HG03103 (cell line): ENCODE data around the gene CAB39L.
"Not testable (repeated sequence)": the region's sequence is repeated elsewhere in the genome, so short reads cannot be mapped to it uniquely, and the experiment has no call there.

Source experiments
- ATAC-seq: cut with Tn5 transposase; IDR thresholded peaks from one replicate; pipeline ENCODE4 v1.9.1; 2021; ENCODE audit warnings: low read depth; ENCODE audit not compliant: unreplicated experiment

The CAB39L gene

DNA sequence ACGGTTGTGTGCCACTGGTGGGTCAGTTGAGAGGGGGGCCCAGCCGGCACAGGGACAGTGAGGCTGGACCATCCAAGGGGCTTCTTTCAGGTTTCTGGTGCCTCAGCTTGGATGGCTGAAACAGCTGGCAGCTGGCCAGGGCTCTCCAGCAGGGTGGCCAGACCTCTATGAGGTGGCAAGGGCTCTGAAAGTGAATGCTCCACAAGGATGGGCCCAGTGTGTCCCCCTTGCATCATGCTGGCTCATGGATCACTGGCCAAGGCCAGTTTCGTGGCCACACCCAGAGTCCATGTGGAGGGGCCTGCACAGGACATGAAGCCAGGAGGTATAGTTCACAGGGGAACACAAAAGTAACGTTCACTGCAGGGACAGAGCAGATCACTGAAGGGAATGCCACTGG is 146.5 kb downstream of the CAB39L start:
- ATAC-seq = no peak

DNA sequence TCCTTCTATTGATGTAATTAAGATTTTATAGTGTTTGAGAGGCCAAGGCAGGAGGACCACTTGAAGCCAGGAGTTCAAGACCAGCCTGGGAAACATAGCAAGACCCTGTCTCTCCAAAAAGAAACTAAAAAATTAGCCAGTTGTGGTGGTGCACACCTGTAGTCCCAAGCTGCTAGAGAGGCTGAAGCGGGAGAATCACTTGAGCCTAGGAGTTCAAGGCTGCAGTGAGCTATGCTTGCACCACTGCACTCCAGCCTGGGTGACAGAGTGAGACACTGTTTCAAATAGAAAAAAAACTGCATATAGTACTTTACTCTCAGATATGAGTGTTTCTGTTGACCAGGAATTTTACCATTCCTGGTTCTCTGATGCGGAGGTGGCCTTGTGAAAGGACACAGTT is 147.2 kb downstream of the CAB39L start:
- no peak for ATAC-seq

DNA sequence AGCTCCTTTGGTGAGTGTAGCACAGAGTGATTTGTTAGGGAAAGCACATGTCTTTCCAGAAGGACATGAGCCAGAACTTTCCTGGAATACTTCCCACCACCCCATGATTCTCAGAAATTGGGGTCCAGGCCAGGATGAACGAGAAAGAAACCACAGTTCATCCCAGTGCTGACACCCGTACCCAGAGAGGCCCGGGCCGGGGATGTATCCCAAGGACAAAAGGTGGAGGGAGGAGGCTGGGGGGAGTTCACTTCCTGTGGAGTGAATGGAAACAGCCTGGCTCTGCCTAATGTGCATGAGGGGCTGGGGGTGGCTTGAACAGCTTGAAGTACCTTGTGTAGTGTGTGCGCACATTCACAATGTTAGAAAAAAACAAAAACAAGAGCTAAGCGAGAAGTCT is 148.6 kb downstream of the CAB39L start:
- ATAC-seq = no peak

DNA sequence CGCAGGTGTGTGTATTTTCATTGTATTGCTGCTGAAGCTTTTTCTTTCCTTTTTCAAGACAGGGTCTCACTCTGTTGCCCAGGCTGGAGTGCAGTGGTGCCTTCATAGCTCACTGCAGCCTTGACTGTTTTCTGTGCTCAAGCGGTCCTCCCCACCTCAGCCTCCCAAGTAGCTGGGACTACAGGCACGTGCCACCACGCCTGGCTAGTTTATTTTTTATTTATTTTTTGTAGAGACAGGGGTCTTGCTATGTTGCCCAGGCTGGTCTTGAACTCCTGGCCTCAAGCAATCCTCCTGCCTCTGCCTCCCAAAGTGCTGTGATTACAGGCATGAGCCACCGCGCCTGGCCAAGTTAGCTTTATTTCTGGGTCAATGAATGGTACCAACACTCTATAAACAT is 149.1 kb downstream of the CAB39L start:
- ATAC-seq = not testable (repeated sequence)

DNA sequence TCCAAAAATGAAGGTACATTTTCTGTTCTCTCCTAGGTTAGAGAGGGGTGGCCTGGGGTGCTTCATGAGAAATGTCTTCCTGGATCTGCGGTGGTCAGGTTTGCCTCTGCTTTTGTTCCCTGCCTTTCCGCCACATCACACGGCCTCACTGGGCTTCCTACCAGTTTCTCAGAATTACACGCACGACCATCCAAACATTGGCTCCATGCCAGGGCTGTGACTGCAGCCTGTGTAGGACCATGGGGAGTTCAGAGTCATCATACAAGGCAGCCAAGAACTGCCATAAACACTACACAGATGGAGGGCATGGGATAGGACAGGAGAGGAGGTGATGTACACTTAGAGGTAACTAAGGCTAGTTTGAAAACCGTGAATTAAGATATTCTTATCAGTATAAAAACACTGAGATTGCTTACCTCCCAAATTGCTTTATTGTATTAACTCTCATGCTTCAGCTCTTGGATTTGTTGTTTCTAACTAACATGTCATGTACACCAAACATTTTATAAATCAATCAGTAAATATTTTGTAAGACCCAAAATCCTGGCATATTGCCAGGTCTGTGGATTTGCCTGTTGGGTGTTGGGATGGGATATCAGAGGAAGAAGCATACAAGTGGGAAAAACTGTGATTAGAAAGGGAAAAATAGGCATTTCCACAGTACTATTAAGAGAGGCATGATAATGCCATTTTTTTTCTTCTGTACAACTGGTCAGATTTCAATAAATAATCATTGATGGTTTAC is 150.9 kb downstream of the CAB39L start:
- ATAC-seq = no peak

DNA sequence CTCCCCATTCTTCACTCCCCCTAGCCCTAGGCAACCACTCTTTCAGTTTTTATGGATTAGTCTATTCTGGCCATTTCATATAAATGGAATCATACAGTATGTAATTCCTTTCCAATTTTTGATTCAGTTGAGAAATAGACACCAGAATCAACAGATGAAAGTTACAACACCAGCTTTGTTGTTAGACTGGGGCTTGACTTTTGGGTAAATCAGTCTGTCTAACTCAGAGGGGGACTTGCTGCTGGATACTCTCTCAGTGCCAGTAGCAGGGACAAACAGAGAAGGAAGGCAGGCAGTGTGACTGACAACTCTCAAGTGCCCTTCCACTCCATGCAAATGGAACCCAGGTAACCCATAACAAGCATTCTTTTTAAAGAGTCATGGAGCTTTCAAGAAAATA is 155.4 kb downstream of the CAB39L start:
- ATAC-seq = no peak

DNA sequence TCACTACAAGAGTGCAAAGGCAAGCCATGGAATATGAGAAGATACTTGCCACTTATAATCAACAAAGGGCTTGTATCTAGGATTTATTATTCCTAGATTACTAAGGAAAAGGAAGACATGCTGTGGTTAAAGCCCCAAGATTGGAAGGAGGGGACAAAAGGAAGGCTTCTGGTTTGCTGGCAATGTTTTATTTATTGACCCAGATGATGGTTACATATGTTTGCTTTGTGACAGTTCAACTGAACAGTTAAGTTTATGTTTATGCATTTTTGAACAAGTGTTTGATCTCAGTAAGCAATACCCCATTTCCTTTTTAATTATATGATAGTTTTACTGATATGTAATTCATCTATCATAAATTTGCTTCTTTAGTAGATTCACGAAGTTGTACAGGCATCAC is 155.9 kb downstream of the CAB39L start:
- ATAC-seq = no peak

DNA sequence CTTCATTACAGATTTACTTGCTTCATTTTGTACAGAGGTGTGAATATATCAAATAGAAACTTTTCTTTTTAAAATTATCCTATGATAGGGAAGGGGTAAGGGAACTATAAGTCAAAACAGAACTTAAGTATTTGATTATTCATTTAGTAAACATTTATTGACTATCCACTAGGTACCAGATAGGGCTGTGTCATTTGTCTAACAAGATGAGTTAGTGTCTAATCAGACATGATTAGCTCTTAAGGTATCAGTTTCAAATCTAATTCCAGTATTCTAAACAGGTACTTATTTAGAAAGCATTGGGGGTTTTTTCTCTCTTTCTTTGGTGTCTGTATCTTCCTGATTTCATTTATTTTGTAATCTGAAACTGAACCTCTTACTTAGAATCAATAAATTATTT is 164.0 kb downstream of the CAB39L start:
- ATAC-seq = no peak

DNA sequence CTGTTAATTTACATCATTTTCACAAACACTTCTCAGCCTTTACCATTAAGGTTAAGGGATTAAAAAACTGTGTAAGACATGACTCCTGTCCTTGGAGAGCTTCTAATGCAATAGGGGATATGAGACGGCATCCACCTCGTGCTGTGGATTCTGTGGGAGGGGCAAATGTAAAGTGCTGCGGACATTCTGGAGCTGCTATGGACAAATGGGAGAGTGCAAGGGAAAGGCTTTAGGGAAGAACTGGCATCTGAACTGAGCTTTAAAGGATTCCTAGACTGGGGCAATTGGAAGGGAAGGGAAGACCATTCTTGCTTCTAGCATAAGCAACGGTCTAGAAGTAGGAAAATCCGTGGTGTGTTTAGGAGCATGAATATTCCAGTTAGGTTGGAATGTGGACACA is 164.8 kb downstream of the CAB39L start:
- no peak for ATAC-seq

DNA sequence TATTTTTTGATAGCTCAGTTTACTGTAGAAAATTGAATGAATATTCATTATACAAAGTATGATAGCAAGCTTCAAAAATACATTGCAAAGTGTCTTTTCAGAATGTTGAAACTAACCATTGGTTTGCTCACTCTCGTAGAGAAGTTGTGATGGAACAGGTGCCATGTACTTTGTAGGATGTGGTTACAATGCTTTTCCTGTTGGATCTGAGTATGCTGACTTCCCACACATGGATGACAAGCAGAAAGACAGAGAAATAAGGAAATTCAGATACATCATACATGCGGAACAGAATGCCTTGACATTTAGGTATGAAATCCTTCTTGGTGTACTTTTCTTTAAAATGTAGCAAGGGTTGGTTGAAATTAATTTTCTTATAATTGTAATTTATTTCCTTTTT is 165.7 kb downstream of the CAB39L start:
- no peak for ATAC-seq

DNA sequence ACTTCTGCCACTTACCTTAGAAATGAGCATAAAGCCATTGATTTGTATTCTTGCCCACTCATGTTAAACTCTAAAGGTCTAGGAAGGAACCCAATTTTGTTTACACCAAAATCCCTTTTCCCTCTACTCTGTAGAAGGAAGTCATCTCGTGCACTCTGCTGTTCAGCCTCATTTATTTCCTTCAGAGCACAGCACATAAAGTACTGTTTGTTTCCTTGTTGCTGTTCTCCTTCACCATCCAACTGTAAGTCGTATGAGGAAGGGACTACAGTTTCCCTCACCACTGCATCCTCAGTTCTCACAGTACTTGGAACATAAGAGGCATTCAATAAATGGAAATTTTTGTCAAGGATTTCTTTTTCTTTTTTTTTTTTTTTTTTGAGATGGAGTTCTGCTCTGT is 171.6 kb downstream of the CAB39L start:
- ATAC-seq = no peak

DNA sequence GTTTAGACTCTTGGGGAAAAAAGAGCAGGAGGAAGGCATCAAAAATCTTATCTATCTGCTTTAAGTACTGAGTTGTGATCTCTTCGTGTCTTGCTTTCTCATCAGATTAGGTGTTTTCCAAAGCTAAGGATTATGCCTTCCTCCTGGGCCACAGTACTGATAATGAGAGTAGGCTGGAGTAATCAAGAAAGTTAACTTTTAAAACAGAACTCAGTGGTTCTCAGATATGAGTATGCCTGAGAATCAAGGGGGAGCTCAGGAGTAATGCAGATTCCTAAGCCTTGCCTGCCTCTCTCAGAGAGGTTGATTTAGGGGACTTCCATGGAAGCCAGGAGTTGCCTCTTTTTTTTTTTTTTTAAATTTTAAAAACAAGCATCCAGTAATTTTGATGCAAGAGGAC is 172.6 kb downstream of the CAB39L start:
- ATAC-seq = no peak

DNA sequence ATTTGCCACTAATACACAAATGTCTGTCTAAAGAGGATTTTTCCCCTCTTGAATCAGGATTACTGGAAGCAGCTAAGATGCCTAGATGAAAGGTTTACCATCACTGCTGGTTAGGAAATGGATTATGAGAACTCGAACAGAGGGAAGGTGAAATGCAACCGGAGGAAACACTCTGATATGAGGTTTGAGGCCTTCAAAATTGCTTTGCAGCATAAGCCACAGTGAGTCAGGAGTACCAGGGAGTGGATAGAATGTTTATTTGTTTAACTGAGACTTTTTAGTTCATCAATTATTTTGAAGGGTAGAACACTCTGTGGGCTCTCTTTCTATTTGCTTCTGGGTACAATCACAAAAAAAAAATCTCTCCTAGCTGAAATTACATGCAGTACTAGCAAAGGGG is 178.0 kb downstream of the CAB39L start:
- ATAC-seq = no peak

DNA sequence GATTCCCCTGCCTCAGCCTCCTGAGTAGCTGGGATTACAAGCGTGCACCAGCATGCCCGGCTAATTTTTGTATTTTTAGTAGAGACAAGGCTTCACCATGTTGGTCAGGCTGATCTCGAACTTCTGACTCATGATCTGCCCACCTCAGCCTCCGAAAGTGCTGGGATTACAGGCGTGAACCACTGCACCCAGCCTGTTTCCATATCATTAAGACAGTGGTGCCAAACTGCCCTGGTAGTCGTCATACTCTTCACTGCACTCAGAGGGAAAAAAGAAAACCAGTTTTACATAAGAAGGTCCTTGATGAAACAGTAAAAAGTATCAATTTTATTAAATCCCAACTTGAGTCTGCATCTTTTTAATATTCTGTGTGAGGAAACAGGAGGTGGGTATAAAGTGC is 181.2 kb downstream of the CAB39L start:
- no peak for ATAC-seq

DNA sequence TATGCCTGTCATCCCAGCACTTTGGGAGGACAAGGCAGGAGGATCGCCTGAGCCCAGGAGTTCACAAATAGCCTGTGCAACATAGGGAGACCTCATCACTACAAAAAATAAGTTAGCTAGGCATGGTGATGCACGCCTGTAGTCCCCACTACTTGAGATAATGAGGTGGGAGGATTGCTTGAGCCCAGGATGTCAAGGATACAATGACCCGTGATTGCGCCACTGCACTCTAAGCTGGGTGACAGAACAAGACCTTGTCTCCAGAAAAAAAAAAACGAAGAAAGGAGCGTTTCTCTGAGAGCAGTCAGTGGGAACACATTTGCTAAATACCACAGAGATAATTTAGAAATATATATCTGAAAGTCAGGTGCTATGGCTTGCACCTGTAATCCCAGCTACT is 184.3 kb downstream of the CAB39L start:
- ATAC-seq = no peak
